GM12878 (cell line): ENCODE data around the gene PRL. TPM values are rescaled to one million over a fixed set of nuclear protein-coding genes. Genes with fewer than 3 reads are reported as not detected.

Source experiments
- ATAC-seq: fragments of 200-7000 bp; cut with Tn5 transposase; 3 replicates; pipeline ENCODE4 v1.9.1; 2020; ENCODE audit warnings: mild to moderate bottlenecking, moderate library complexity
- BruUV-seq: library from RNA; stranded (reverse); fragments of 400-500 nt; replicated peaks from 2 replicates; lab custom pipeline; 2021; lab: Mats Ljungman, UMichigan
- CTCF ChIA-PET: fragments of 300-600 bp; sonication (Branson Sonifier 250); formaldehyde crosslinking; extraction: SDS; loops from one replicate; lab custom pipeline; 2021; ENCODE audit warnings: inconsistent platforms; lab: Yijun Ruan, JAX
- POLR2A ChIA-PET: fragments of 350-600 bp; formaldehyde crosslinking; extraction: SDS; loops from one replicate; lab custom pipeline; 2021; ENCODE audit warnings: inconsistent platforms; lab: Charles Lee
- RAD21 ChIA-PET: fragments of 300-600 bp; sonication (Branson Sonifier 250); formaldehyde crosslinking; loops from one replicate; lab custom pipeline; 2023; ENCODE audit warnings: antibody characterized with exemption; ENCODE audit not compliant: unreplicated experiment; lab: Charles Lee
- SMC1A ChIA-PET: fragments of 300-600 bp; sonication (Branson Sonifier 250); formaldehyde crosslinking; loops from one replicate; lab custom pipeline; 2023; ENCODE audit not compliant: unreplicated experiment, uncharacterized antibody; lab: Charles Lee
- DNase-seq: peaks from one replicate; pipeline ENCODE4 v3.0.0-alpha.2; 2011; ENCODE audit warnings: low read depth, low spot score
- FAIRE-seq: peaks from 3 replicates; lab custom pipeline; 2011; peaks lifted over from hg19 to GRCh38; lab: Jason Lieb, UNC
- H2AFZ ChIP-seq: 2 replicates; pipeline ENCODE4 v1.6.0; 2011; ENCODE audit warnings: low read depth, low read length, control low read depth; ENCODE audit not compliant: control insufficient read depth
- H3K27ac ChIP-seq: 2 replicates; pipeline ENCODE4 v1.5.1; 2011; ENCODE audit warnings: control low read depth; ENCODE audit not compliant: control insufficient read depth, insufficient read depth
- H3K27me3 ChIP-seq, 2 experiments: replicated peaks in 1 of 2; 2 replicates each; pipeline versions ENCODE4 v1.6.0 to v1.6.1; 2011; ENCODE audit warnings: low read length in 1 of 2; ENCODE audit not compliant: control insufficient read depth in 2 of 2, insufficient read depth in 2 of 2
- H3K36me3 ChIP-seq, 2 experiments: 2 replicates each; pipeline ENCODE4 v1.5.1; 2011; ENCODE audit warnings: low read length in 1 of 2; ENCODE audit not compliant: control insufficient read depth in 2 of 2, insufficient read depth in 2 of 2
- H3K4me1 ChIP-seq: 2 replicates; pipeline ENCODE4 v1.6.1; 2011; ENCODE audit warnings: mild to moderate bottlenecking, low read length, moderate library complexity, mixed read lengths; ENCODE audit not compliant: control insufficient read depth, insufficient read depth
- H3K4me2 ChIP-seq: 2 replicates; pipeline ENCODE4 v1.6.0; 2011; ENCODE audit warnings: control low read depth; ENCODE audit not compliant: control insufficient read depth, insufficient read depth
- H3K4me3 ChIP-seq: fragments of 200-600 bp; sonication (generic); 2 replicates; pipeline ENCODE4 v1.5.1; 2016
- H3K79me2 ChIP-seq: 2 replicates; pipeline ENCODE4 v1.6.0; 2011; ENCODE audit warnings: low read length; ENCODE audit not compliant: control insufficient read depth, insufficient read depth
- H3K9ac ChIP-seq: 2 replicates; pipeline ENCODE4 v1.8.0; 2011; ENCODE audit warnings: low read length, control low read depth, mixed read lengths; ENCODE audit not compliant: control insufficient read depth, insufficient read depth
- H3K9me3 ChIP-seq: replicated peaks from 3 replicates; pipeline ENCODE4 v1.5.1; 2011; ENCODE audit warnings: mild to moderate bottlenecking, low read length; ENCODE audit not compliant: control insufficient read depth, insufficient read depth
- H4K20me1 ChIP-seq: 2 replicates; pipeline ENCODE4 v1.6.0; 2011; ENCODE audit not compliant: control insufficient read depth, insufficient read depth
- ASH2L ChIP-seq: fragments of 300-600, 200-600 bp; sonication (generic); IDR thresholded peaks from 2 replicates; pipeline ENCODE4 v1.6.1; 2017; ENCODE audit warnings: low read depth, mild to moderate bottlenecking, borderline replicate concordance
- ATF3 ChIP-seq: IDR thresholded peaks from 2 replicates; pipeline ENCODE4 v1.6.1; 2011; ENCODE audit warnings: low read depth, mild to moderate bottlenecking, low read length, moderate library complexity, borderline replicate concordance; ENCODE audit errors: extremely low read depth
- CBX3 ChIP-seq: fragments of 200-600 bp; sonication (generic); IDR thresholded peaks from 2 replicates; pipeline ENCODE4 v1.6.1; 2016; ENCODE audit warnings: low read depth, borderline replicate concordance
- CHD1 ChIP-seq: IDR thresholded peaks from 2 replicates; pipeline ENCODE4 v1.6.1; 2012; ENCODE audit warnings: low read depth, low read length, improper control_type of control experiment
- ESRRA ChIP-seq: IDR thresholded peaks from 2 replicates; pipeline ENCODE4 v1.6.1; 2012; ENCODE audit warnings: mild to moderate bottlenecking, low read length, improper control_type of control experiment
- FOXK2 ChIP-seq: fragments of 450-650 bp; IDR thresholded peaks from 2 replicates; pipeline ENCODE4 v1.6.1; 2017; ENCODE audit warnings: mild to moderate bottlenecking, moderate library complexity
- NFYB ChIP-seq: IDR thresholded peaks from 2 replicates; pipeline ENCODE4 v1.6.1; 2011; ENCODE audit warnings: low read depth, mild to moderate bottlenecking, low read length, improper control_type of control experiment, moderate library complexity; ENCODE audit not compliant: insufficient read depth
- PBX3 ChIP-seq: IDR thresholded peaks from 2 replicates; pipeline ENCODE4 v1.6.1; 2011; ENCODE audit warnings: mild to moderate bottlenecking, low read depth, low read length, moderate library complexity; ENCODE audit not compliant: insufficient replicate concordance
- RAD51 ChIP-seq: fragments of 450-650 bp; IDR thresholded peaks from 2 replicates; pipeline ENCODE4 v1.6.1; 2016; ENCODE audit warnings: moderate library complexity, mild to moderate bottlenecking, inconsistent platforms
- RB1 ChIP-seq: fragments of 450-650 bp; formaldehyde crosslinking; IDR thresholded peaks from 2 replicates; pipeline ENCODE4 v1.6.1; 2017; ENCODE audit warnings: mild to moderate bottlenecking, borderline replicate concordance
- SREBF2 ChIP-seq: IDR thresholded peaks from 2 replicates; pipeline ENCODE4 v1.6.1; 2012; ENCODE audit warnings: mild to moderate bottlenecking, low read length
- SRF ChIP-seq, 2 experiments: IDR thresholded peaks; 2 replicates each; pipeline ENCODE4 v1.6.1; 2011; ENCODE audit warnings: low read depth in 2 of 2, low read length in 2 of 2, mild to moderate bottlenecking in 1 of 2, moderate library complexity in 1 of 2
- TBL1XR1 ChIP-seq: IDR thresholded peaks from 2 replicates; pipeline ENCODE4 v1.6.1; 2012; ENCODE audit warnings: low read depth, low read length, improper control_type of control experiment
- USF2 ChIP-seq: IDR thresholded peaks from 2 replicates; pipeline ENCODE4 v1.6.1; 2011; ENCODE audit warnings: low read depth, low read length, improper control_type of control experiment, borderline replicate concordance
- WRNIP1 ChIP-seq: IDR thresholded peaks from 2 replicates; pipeline ENCODE4 v1.6.1; 2011; ENCODE audit warnings: low read depth, low read length, improper control_type of control experiment, borderline replicate concordance
- YY1 ChIP-seq: IDR thresholded peaks from 2 replicates; pipeline ENCODE4 v1.6.1; 2011; ENCODE audit warnings: low read depth, mild to moderate bottlenecking, low read length
- ZBED1 ChIP-seq: IDR thresholded peaks from 2 replicates; pipeline ENCODE4 v1.6.1; 2016; ENCODE audit warnings: borderline replicate concordance
- ZNF217 ChIP-seq: fragments of 450-650 bp; IDR thresholded peaks from 2 replicates; pipeline ENCODE4 v1.6.1; 2017; ENCODE audit warnings: antibody characterized with exemption, mild to moderate bottlenecking
- WGBS: methylation state at CpG from one replicate; pipeline ENCODE4 v1.1.6; 2016; ENCODE audit warnings: low lambda C conversion rate; ENCODE audit not compliant: insufficient replicate concordance, insufficient coverage; ENCODE audit errors: missing lambda C conversion rate; 5-methylcytosine and 5-hydroxymethylcytosine counted together
- in situ Hi-C: fragments of 300-500 bp; cut with MboI; formaldehyde crosslinking; loops from 9 replicates; pipeline ENCODE4 v1.14.3; 2018; ENCODE audit warnings: mixed read lengths
- intact Hi-C: fragments of 100-400 bp; cut with micrococcal nuclease; formaldehyde crosslinking; loops from one replicate; pipeline ENCODE4 v1.14.2; 2022; ENCODE audit not compliant: unreplicated experiment
- polyA plus RNA-seq, 11 experiments: library from polyadenylated mRNA; depleted of rRNA in 4 of 11; unstranded in 6 of 11; stranded (reverse) in 5 of 11; fragments of >200 nt; fragmentation: Nextera tagmentation in 4 of 11; fragmentation: Illumina TruSeq in 1 of 11; extraction: Ambion mirVana in 4 of 11; extraction: Trizol in 1 of 11; gene quantifications; 1 replicate in 1 of 11; 2 replicates in 10 of 11; pipeline versions ENCODE4 v1.2.1 to v1.2.3, GENCODE V29; 2011 to 2016; ENCODE audit warnings: inconsistent platforms in 2 of 11, missing spikeins in 2 of 11, low read depth in 1 of 11
- total RNA-seq, 4 experiments: library from RNA; depleted of rRNA in 3 of 4; stranded (reverse); fragments of >200 nt in 3 of 4; fragmentation: Illumina TruSeq in 1 of 4; extraction: Trizol in 1 of 4; gene quantifications; 2 replicates each; pipeline versions ENCODE4 v1.2.1 to v1.2.3, GENCODE V29; 2013 to 2021

PRL gene
- total and polyA plus RNA-seq, 10 of the 15 experiments (the other 5 are each of a cell fraction or from before 2014, with no cell fraction given) = 0.05 to 34.9 (median 23.5) TPM

GRCh38 chr6:22238861-22239260 is 58.0 kb downstream of the PRL start:
- DNase-seq = no peak
- WGBS = 0% methylated on average over 4 of the region's 4 CpGs
- H3K27me3 ChIP-seq = no peaks in the 10 kb centered on the region
- no peaks in the 10 kb centered on the region for H4K20me1 ChIP-seq
- RAD21 ChIA-PET = no interaction called here
- H3K9ac ChIP-seq = no peak overlapping the region
- no peak overlapping the region for H3K27ac ChIP-seq
- H2AFZ ChIP-seq = no peak overlapping the region
- no peak for ATAC-seq
- no peaks in the 10 kb centered on the region; the same call in 2 of the 3 replicates for H3K9me3 ChIP-seq
- SMC1A ChIA-PET = no interaction called here
- H3K4me3 ChIP-seq = no peak overlapping the region
- H3K79me2 ChIP-seq = no peaks in the 10 kb centered on the region
- in situ Hi-C loops = no loop called here
- intact Hi-C loops = no loop called here
- POLR2A ChIA-PET = no interaction called here
- CTCF ChIA-PET = no interaction called here
- no peaks in the 10 kb centered on the region for H3K36me3 ChIP-seq
- no peak for TF ChIP-seq RB1
- no peak for TF ChIP-seq ESRRA
- TF ChIP-seq RAD51 = no peak
- no peak for TF ChIP-seq TBL1XR1
- TF ChIP-seq ZNF217 = no peak
- no peak for TF ChIP-seq SRF (IDR thresholded peaks at IDR 0.05; ENCODE audit: low read depth in 2 of 2, low read length in 2 of 2)
- no peak for TF ChIP-seq ZBED1
- no peak for TF ChIP-seq YY1
- TF ChIP-seq, all 136 proteins: peak for 0
- no TSS peak for BruUV-seq
- FAIRE-seq = no peak
- Histone ChIP-seq H3K4me1 (no peaks in the 10 kb centered on the region), H3K4me2 (no peak overlapping the region)

- no peak for DNase-seq
- no peak for TF ChIP-seq WRNIP1
- no peak for TF ChIP-seq CHD1
- TF ChIP-seq FOXK2 = no peak
- TF ChIP-seq PBX3 = no peak
- no peak for TF ChIP-seq SREBF2
- TF ChIP-seq RAD51 = no peak
- TF ChIP-seq NFYB = no peak
- no peak for TF ChIP-seq ASH2L
- TF ChIP-seq USF2 = no peak
- TF ChIP-seq CBX3 = no peak
- TF ChIP-seq ESRRA = no peak
- TF ChIP-seq ATF3 = no peak
- no peak for TF ChIP-seq SRF (IDR thresholded peaks at IDR 0.05; ENCODE audit: low read depth in 2 of 2, low read length in 2 of 2)
- ChIA-PET POLR2A (no interaction called here), RAD21 (no interaction called here), CTCF (no interaction called here), SMC1A (no interaction called here)
- intact Hi-C loops (no loop called here), in situ Hi-C loops (no loop called here)
- Histone ChIP-seq H3K9me3 (no peaks in the 10 kb centered on the region; the same call in 2 of the 3 replicates), H2AFZ (no peak overlapping the region), H4K20me1 (no peaks in the 10 kb centered on the region), H3K4me1 (no peaks in the 10 kb centered on the region), H3K79me2 (no peaks in the 10 kb centered on the region), H3K4me3 (no peak overlapping the region), H3K9ac (no peak overlapping the region), H3K4me2 (no peak overlapping the region), H3K36me3 (no peaks in the 10 kb centered on the region), H3K27ac (no peak overlapping the region), H3K27me3 (no peaks in the 10 kb centered on the region)
- no peak for FAIRE-seq
- WGBS = 0% methylated on average over 1 of the region's 1 CpG
- ATAC-seq = no peak
- no TSS peak for BruUV-seq
Measured at GRCh38 chr6:22237526-22237925, 59.3 kb downstream of the PRL start.
